ENCODE results near the gene DSEL. TPM values are rescaled to one million over a fixed set of nuclear protein-coding genes. Genes with fewer than 3 reads are reported as not detected.

DSEL gene
- total RNA-seq, 1 donor from 2014 or later, result 7.1 TPM

GRCh38 chr18:67484458-67484857 lies 32.1 kb downstream of the DSEL start:
- TF ChIP-seq CTCF (conservative IDR thresholded peaks at IDR 0.05; ENCODE audit: low read depth, low read length), result no peak
- no peak for DNase-seq (ENCODE audit: low read depth)
- H3K4me3 ChIP-seq (ENCODE audit: low read depth, low read length), result no peak overlapping the region

- DNase-seq (ENCODE audit: low read depth), result no peak
- TF ChIP-seq CTCF (conservative IDR thresholded peaks at IDR 0.05; ENCODE audit: low read depth, low read length), result no peak
- H3K4me3 ChIP-seq (ENCODE audit: low read depth, low read length), result no peak overlapping the region
Measured at GRCh38 chr18:67483952-67484351, 32.6 kb downstream of the DSEL start.

- no peak overlapping the region for H3K4me3 ChIP-seq (ENCODE audit: low read depth, low read length)
- DNase-seq (ENCODE audit: low read depth), result no peak
- TF ChIP-seq CTCF (conservative IDR thresholded peaks at IDR 0.05; ENCODE audit: low read depth, low read length), result no peak
Measured at GRCh38 chr18:67483237-67483636, 33.3 kb downstream of the DSEL start.

GRCh38 chr18:67478249-67478648 lies 38.3 kb downstream of the DSEL start:
- no peak overlapping the region for H3K4me3 ChIP-seq (ENCODE audit: low read depth, low read length)
- DNase-seq (ENCODE audit: low read depth), result no peak
- TF ChIP-seq CTCF (conservative IDR thresholded peaks at IDR 0.05; ENCODE audit: low read depth, low read length), result no peak

GRCh38 chr18:67477522-67477921 lies 39.0 kb downstream of the DSEL start:
- DNase-seq (ENCODE audit: low read depth), result no peak
- no peak for TF ChIP-seq CTCF (conservative IDR thresholded peaks at IDR 0.05; ENCODE audit: low read depth, low read length)
- H3K4me3 ChIP-seq (ENCODE audit: low read depth, low read length), result no peak overlapping the region

GRCh38 chr18:67476585-67476984 lies 39.9 kb downstream of the DSEL start:
- no peak for DNase-seq (ENCODE audit: low read depth)
- TF ChIP-seq CTCF (conservative IDR thresholded peaks at IDR 0.05; ENCODE audit: low read depth, low read length), result no peak
- H3K4me3 ChIP-seq (ENCODE audit: low read depth, low read length), result no peak overlapping the region

- no peak for DNase-seq (ENCODE audit: low read depth)
- no peak for TF ChIP-seq CTCF (conservative IDR thresholded peaks at IDR 0.05; ENCODE audit: low read depth, low read length)
Measured at GRCh38 chr18:67475673-67476072, 40.8 kb downstream of the DSEL start.

More at GRCh38 chr18:67475673-67476072, 40.8 kb downstream of the DSEL start:
- no peak overlapping the region for H3K4me3 ChIP-seq (ENCODE audit: low read depth, low read length)

All from epithelial cell of proximal tubule (primary cell).